MG63 (cell line): ENCODE results near the gene ARHGAP26. TPM values are rescaled to one million over a fixed set of nuclear protein-coding genes. Genes with fewer than 3 reads are reported as not detected.

Experiments
- DNase-seq: peaks from one replicate; pipeline ENCODE4 v3.0.0-alpha.2; 2020
- H3K27me3 ChIP-seq: fragments of 250-450 bp; sonication (Bioruptor Pico); 2 replicates; pipeline ENCODE4 v1.5.1; 2020; ENCODE audit warnings: mild to moderate bottlenecking, moderate library complexity
- H3K36me3 ChIP-seq: fragments of 250-450 bp; sonication (Bioruptor Pico); 2 replicates; pipeline ENCODE4 v1.5.1; 2020; ENCODE audit warnings: mild to moderate bottlenecking, moderate library complexity
- H3K4me3 ChIP-seq: fragments of 250-450 bp; sonication (Bioruptor Pico); 2 replicates; pipeline ENCODE4 v1.5.1; 2020; ENCODE audit warnings: mild to moderate bottlenecking, moderate library complexity
- H3K9me3 ChIP-seq: fragments of 250-450 bp; sonication (Bioruptor Pico); 2 replicates; pipeline ENCODE4 v1.5.1; 2020; ENCODE audit warnings: mild to moderate bottlenecking, moderate library complexity
- total RNA-seq: library from RNA; depleted of rRNA; stranded (reverse); fragments of >200 nt; shearing (Covaris generic); gene quantifications from 2 replicates; pipeline ENCODE4 v1.2.3, GENCODE V29; 2014; ENCODE audit warnings: low replicate concordance

ARHGAP26 gene
- total RNA-seq, 1 experiment from 2014 or later, result 1.3 TPM

DNA sequence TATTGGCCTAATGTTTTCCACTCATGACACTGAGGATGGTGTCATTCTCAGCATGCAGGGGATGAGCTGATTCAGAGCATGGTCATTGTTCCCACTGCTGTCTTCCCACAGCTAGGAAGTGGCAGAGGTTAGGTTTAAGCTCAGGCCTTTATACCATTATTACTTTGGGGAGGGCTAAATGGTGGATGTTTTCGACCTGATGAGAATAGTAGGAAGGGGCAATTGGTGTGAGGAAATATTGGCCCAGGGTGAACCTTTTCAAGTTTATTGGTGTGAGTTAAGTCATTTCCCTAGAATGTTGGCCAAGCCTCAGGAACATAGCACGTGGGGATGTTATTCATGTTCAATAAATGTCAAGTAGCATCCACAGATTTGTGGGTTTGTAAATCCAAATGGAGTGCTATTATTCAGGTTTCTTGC is 59.6 kb downstream of the ARHGAP26 start:
- no peaks in the 10 kb centered on the region for H3K36me3 ChIP-seq
- no peaks in the 10 kb centered on the region for H3K9me3 ChIP-seq
- no peak overlapping the region for H3K4me3 ChIP-seq
- H3K27me3 ChIP-seq, result no peaks in the 10 kb centered on the region
- DNase-seq, result peak; percentile 55

DNA sequence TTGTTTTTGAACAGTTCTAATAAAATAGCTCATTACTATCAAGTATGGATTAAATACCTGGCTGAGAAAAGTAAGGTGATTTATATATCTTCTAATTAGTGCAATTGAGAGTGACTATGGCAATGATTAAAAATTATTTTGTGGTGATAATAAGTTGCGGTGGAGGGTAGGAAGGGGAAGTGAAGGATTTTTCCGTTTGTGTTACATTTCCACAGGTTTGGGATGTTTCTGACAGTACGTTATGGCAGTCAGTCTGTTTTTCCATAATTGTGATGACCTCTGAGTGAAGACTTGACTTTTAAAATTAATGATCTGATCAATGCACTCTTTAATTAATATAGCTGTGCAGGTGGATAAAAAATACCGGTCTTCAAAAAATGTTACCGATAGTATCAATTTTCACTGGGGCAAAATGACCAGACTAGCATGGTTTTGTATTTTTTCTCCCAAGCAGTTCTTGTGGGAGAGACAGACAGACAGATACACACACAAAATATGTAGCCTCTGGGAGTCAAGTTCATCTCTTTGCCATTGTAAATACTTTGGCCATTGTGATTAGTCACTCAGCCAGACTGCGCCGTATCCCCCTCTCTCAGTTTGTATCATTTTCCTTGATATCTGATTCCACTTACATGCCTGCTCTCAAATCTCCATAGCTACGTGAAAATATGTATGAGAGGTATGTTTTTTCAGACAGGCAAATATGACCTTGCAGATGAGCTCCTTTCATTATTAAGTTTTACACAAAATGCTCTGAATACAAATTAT is 60.2 kb downstream of the ARHGAP26 start:
- Histone ChIP-seq H3K36me3 (no peaks in the 10 kb centered on the region), H3K9me3 (no peaks in the 10 kb centered on the region), H3K27me3 (no peaks in the 10 kb centered on the region), H3K4me3 (no peak overlapping the region)
- no peak for DNase-seq

DNA sequence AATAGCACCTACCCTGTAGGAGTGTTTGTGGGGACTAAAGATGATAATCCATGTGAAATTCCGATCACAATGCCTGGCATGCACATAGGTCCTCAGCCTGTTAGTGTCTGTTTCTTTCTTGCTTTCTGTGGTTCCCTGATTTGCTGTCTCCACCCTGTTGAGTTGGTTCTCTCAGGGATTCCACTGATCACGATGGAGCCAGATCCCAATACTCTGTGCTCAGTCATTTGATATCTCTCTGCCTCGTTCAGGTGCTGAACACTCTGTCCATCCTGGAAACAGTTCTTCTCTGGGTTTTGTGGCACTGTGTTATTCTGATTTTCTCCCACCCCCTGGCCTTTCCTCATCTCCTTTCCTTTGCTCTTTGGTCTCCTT is 60.8 kb downstream of the ARHGAP26 start:
- no peak for DNase-seq
- no peaks in the 10 kb centered on the region for H3K9me3 ChIP-seq
- H3K36me3 ChIP-seq, result no peaks in the 10 kb centered on the region
- H3K27me3 ChIP-seq, result no peaks in the 10 kb centered on the region
- no peak overlapping the region for H3K4me3 ChIP-seq

- Histone ChIP-seq H3K9me3 (no peaks in the 10 kb centered on the region), H3K4me3 (no peak overlapping the region), H3K36me3 (no peaks in the 10 kb centered on the region), H3K27me3 (no peaks in the 10 kb centered on the region)
- DNase-seq, result no peak
These were observed 62.1 kb downstream of the ARHGAP26 start for GRCh38 chr5:142832263-142832662.

GRCh38 chr5:142833517-142834449 is 63.6 kb downstream of the ARHGAP26 start:
- Histone ChIP-seq H3K27me3 (no peaks in the 10 kb centered on the region), H3K4me3 (no peak overlapping the region), H3K9me3 (no peaks in the 10 kb centered on the region), H3K36me3 (no peaks in the 10 kb centered on the region)
- no peak for DNase-seq

DNA sequence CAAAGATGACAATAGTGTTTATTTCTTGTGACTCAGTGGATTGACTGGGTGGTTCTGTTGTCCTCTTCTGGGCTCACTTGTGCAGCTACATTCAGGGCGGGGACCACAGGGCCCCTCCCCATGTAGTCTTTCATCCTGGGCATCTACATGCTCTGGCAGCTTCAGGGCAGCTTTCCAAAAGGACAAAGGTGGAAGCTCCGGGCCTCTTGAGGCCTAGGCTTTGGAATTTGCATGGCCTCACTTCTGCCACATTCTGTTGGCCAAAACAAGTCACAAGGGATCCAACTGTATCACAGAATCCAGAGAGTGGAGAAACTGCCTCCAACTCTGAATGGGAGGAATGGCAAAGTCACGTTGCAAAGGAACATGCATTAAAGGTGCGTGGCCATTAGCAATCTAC is 64.3 kb downstream of the ARHGAP26 start:
- no peak for DNase-seq
- Histone ChIP-seq H3K4me3 (no peak overlapping the region), H3K27me3 (no peaks in the 10 kb centered on the region), H3K9me3 (no peaks in the 10 kb centered on the region), H3K36me3 (no peaks in the 10 kb centered on the region)

DNA sequence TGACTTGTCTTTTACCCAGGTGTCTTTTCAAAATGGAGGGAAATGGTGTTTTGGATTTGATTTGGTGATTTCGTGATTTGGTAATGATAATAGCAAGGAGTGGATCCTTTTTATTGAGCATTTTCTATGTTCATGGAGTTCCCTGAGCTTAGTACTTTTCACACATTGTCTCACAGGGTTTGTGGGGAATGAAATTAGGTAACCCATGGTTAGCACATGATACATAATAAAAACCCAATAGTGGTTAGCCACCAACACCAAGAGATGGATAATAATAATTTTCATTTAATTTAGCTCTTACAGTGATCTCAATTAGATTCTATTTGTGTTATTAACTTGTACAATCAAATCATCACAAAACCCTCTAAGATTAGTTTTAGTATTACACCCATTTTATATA is 65.4 kb downstream of the ARHGAP26 start:
- no peaks in the 10 kb centered on the region for H3K36me3 ChIP-seq
- H3K4me3 ChIP-seq, result no peak overlapping the region
- H3K9me3 ChIP-seq, result no peaks in the 10 kb centered on the region
- DNase-seq, result no peak
- H3K27me3 ChIP-seq, result no peaks in the 10 kb centered on the region

DNA sequence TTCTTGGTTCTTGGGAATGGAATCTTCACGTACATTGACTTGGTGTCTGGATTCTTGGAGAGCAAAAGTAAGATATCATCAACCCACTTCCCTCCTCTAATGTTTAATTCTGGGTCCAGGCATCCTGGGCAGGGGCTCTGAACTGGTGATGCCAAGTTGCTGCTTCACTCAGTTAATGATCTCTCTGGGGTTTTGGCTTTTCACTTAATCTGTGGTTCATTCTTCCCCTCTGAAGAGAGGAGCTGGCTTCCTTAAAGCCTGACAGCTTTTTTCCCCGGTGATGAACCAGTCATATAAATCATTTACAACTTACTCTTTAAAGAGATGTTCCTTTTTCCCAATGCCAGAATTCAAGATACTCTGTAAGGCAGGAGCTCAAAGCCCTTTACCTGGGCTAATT is 65.9 kb downstream of the ARHGAP26 start:
- no peaks in the 10 kb centered on the region for H3K27me3 ChIP-seq
- H3K36me3 ChIP-seq, result no peaks in the 10 kb centered on the region
- H3K4me3 ChIP-seq, result no peak overlapping the region
- no peaks in the 10 kb centered on the region for H3K9me3 ChIP-seq
- no peak for DNase-seq

- Histone ChIP-seq H3K9me3 (no peaks in the 10 kb centered on the region), H3K36me3 (no peaks in the 10 kb centered on the region), H3K27me3 (no peaks in the 10 kb centered on the region), H3K4me3 (no peak overlapping the region)
- no peak for DNase-seq
These were observed 67.0 kb downstream of the ARHGAP26 start for GRCh38 chr5:142837081-142837725.

DNA sequence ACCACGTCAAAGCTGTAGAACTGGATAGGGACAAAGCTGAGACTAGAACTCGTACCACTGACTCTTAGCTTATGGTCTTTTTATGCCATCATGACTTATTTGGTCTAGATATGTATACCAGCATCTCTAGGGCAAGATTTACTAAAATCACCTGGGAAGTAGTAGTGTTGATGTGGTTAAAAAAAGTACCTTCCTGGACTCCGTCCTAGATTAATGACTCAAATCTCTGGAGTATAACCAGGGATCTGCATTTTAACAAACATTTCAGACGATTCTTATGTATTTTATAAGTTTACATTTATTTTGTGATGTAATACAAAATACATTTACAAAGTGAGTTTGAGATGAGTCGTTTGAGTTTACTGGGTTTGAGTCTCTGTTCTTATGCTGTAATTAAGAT is 68.7 kb downstream of the ARHGAP26 start:
- Histone ChIP-seq H3K9me3 (no peaks in the 10 kb centered on the region), H3K36me3 (no peaks in the 10 kb centered on the region), H3K27me3 (0 out of 2 replicates have a peak, but pooled peaks cover 2% of the 10 kb centered on the region), H3K4me3 (no peak overlapping the region)
- DNase-seq, result no peak

DNA sequence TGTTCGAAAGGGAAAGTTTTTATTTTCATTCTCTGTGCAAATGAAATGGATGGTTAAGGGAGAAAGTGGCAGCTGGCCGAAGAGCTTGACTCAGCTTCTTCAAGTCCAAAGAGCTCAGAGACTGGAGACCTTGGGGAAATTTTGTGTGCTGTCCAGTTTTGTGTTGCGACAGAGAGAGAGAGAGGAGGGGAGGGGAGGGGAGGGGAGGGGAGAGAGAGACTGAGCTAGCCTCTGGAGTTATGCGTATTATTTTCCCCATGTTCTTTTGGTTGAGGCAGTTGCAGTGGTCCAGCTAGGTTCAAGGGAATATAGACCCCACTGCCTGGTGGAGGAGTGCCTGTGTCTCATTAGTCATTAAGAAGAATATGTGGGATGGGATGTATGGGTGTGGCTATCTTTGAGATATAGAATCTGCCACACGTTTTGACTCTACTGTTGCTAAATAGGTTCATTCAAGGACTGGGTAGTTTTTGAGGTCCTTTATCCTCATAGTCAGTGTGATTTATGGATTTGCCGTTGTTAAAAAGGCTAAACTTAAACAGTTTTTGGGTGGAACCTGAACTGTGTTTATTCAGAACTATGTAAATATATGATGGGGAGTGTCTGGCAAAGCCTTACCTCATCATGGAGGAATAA is 69.7 kb downstream of the ARHGAP26 start:
- peak; percentile 69 for DNase-seq
- Histone ChIP-seq H3K4me3 (no peak overlapping the region), H3K36me3 (no peaks in the 10 kb centered on the region), H3K9me3 (no peaks in the 10 kb centered on the region), H3K27me3 (0 out of 2 replicates have a peak, but pooled peaks cover 2% of the 10 kb centered on the region)

DNA sequence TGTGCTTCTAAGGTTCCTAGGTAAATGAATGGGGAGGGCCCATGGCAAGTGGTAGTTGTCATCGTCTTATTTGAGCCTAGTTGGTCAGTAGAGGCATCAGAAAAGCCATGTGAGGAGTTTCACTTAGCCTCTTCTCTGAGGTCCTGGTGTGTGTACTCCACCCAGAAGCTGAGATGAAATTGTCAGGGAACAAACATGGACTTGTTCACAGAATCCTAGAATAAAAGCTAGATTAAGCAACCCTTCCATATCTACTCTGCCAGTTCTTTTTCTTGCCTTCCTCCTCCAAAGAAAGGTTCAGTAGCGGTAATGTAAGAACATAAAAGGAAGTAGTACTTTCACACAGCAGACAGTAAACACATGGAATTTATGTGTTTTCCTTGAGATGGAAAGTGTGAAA is 70.4 kb downstream of the ARHGAP26 start:
- Histone ChIP-seq H3K27me3 (0 out of 2 replicates have a peak, but pooled peaks cover 2% of the 10 kb centered on the region), H3K9me3 (no peaks in the 10 kb centered on the region), H3K36me3 (no peaks in the 10 kb centered on the region), H3K4me3 (no peak overlapping the region)
- DNase-seq, result no peak

GRCh38 chr5:142841511-142842265 is 71.5 kb downstream of the ARHGAP26 start:
- Histone ChIP-seq H3K36me3 (no peaks in the 10 kb centered on the region), H3K4me3 (no peak overlapping the region), H3K9me3 (no peaks in the 10 kb centered on the region), H3K27me3 (0 out of 2 replicates have a peak, but pooled peaks cover 2% of the 10 kb centered on the region)
- DNase-seq, result peak; percentile 53

GRCh38 chr5:142842994-142843905 is 73.1 kb downstream of the ARHGAP26 start:
- Histone ChIP-seq H3K4me3 (no peak overlapping the region), H3K27me3 (0 out of 2 replicates have a peak, but pooled peaks cover 2% of the 10 kb centered on the region), H3K36me3 (no peaks in the 10 kb centered on the region), H3K9me3 (no peaks in the 10 kb centered on the region)
- DNase-seq, result peak; percentile 47

DNA sequence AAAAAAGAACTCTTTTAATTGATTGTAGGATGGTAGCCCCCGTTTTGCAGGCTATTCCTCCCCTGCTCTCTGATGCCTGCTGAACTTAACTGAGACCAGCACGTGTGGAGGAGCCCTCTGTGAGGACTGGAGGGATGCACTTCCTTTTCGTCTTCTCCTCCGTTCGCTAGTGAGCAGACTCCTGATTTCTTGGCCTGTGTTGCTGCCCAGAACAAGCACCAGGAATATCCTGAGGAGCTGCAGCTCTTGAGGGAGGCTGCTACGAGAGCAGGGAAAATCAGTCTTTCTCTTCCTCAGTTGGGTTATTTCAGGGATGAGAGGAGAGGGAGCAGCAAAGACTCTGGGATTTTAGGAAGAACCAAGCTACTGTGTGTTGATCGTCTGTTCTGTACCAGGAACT is 74.7 kb downstream of the ARHGAP26 start:
- Histone ChIP-seq H3K27me3 (0 out of 2 replicates have a peak, but pooled peaks cover 2% of the 10 kb centered on the region), H3K9me3 (no peaks in the 10 kb centered on the region; the same call in 1 of the 2 replicates), H3K36me3 (no peaks in the 10 kb centered on the region), H3K4me3 (no peak overlapping the region)
- no peak for DNase-seq
